NB4 (cell line): Measurements from ENCODE around the gene ZBTB7C.

Source experiments
- POLR2A ChIP-seq: IDR thresholded peaks from 2 replicates; pipeline ENCODE4 v1.6.1; 2011; ENCODE audit warnings: mild to moderate bottlenecking; ENCODE audit not compliant: insufficient read length; ENCODE audit errors: extremely low read depth
- TF ChIP-seq, protein P1 (sequence below): IDR thresholded peaks from one replicate; pipeline ENCODE4 v1.5.1; 2012; ENCODE audit warnings: low read depth, low read length
- TF ChIP-seq, protein P2 (sequence below): IDR thresholded peaks from 2 replicates; pipeline ENCODE4 v1.6.1; 2011; ENCODE audit warnings: low read depth, low read length

DNA sequence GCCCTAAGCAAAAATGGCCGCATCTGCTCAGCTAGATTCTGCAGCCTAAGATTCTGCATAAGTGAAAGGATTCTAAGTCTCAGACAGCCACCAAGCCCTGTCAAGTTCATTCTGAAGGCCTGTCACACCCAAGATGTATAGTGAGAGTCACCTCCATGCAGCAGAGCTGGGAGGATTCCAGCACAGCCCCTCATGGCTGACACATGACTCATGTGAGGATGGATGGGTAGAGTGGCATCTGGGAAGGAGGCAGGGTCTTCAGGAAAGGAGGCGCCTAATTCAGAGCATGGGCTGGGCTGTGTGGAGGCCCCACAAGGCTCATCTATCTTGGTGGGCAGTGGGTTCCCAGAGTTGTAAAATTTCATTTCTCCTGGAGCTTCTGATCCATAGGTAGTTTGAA is 41.5 kb upstream of the ZBTB7C start:
- TF ChIP-seq, protein P1, sequence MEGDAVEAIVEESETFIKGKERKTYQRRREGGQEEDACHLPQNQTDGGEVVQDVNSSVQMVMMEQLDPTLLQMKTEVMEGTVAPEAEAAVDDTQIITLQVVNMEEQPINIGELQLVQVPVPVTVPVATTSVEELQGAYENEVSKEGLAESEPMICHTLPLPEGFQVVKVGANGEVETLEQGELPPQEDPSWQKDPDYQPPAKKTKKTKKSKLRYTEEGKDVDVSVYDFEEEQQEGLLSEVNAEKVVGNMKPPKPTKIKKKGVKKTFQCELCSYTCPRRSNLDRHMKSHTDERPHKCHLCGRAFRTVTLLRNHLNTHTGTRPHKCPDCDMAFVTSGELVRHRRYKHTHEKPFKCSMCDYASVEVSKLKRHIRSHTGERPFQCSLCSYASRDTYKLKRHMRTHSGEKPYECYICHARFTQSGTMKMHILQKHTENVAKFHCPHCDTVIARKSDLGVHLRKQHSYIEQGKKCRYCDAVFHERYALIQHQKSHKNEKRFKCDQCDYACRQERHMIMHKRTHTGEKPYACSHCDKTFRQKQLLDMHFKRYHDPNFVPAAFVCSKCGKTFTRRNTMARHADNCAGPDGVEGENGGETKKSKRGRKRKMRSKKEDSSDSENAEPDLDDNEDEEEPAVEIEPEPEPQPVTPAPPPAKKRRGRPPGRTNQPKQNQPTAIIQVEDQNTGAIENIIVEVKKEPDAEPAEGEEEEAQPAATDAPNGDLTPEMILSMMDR: no peak
- no peak for TF ChIP-seq POLR2A
- TF ChIP-seq, protein P2, sequence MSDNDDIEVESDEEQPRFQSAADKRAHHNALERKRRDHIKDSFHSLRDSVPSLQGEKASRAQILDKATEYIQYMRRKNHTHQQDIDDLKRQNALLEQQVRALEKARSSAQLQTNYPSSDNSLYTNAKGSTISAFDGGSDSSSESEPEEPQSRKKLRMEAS: no peak
